IMR-90 (cell line): ENCODE measurements around the gene CD2BP2. TPM values are rescaled to one million over a fixed set of nuclear protein-coding genes. Genes with fewer than 3 reads are reported as not detected.

ENCODE experiments used
- ATAC-seq: fragments of 200-7000 bp; cut with Tn5 transposase; 2 replicates; pipeline ENCODE4 v1.9.1; 2020; ENCODE audit warnings: low read depth, mild to moderate bottlenecking, moderate library complexity
- BruUV-seq: library from RNA; stranded (reverse); fragments of 400-500 nt; replicated peaks from 2 replicates; lab custom pipeline; 2021; lab: Mats Ljungman, UMichigan
- CTCF ChIA-PET: fragments of 300-600 bp; formaldehyde crosslinking; extraction: SDS; loops from one replicate; lab custom pipeline; 2021; ENCODE audit warnings: antibody characterized with exemption; lab: Yijun Ruan, JAX
- POLR2A ChIA-PET: fragments of 300-600 bp; sonication (Branson Sonifier 250); formaldehyde crosslinking; loops from one replicate; lab custom pipeline; 2022; ENCODE audit warnings: antibody characterized with exemption; ENCODE audit not compliant: unreplicated experiment; lab: Charles Lee
- DNase-seq: peaks from one replicate; pipeline ENCODE4 v3.0.0; 2013
- H2AFZ ChIP-seq: replicated peaks from 2 replicates; pipeline ENCODE3; 2013; ENCODE audit warnings: low read length, mild to moderate bottlenecking; ENCODE audit not compliant: poor library complexity
- H2AK5ac ChIP-seq: 2 replicates; pipeline ENCODE4 v1.6.1; 2013; ENCODE audit warnings: low read depth, low read length, inconsistent platforms
- H2AK9ac ChIP-seq: replicated peaks from 2 replicates; pipeline ENCODE3; 2013; ENCODE audit warnings: mild to moderate bottlenecking, low read depth, low read length, moderate library complexity; ENCODE audit not compliant: poor library complexity
- H2BK120ac ChIP-seq: 2 replicates; pipeline ENCODE4 v1.6.1; 2013; ENCODE audit warnings: low read depth, low read length, inconsistent platforms
- H2BK15ac ChIP-seq: 3 replicates; pipeline ENCODE4 v1.6.1; 2013; ENCODE audit warnings: low read depth, low read length, inconsistent platforms
- H2BK20ac ChIP-seq: 2 replicates; pipeline ENCODE4 v1.6.1; 2013; ENCODE audit warnings: low read depth, mild to moderate bottlenecking, inconsistent platforms, low read length, moderate library complexity
- H2BK5ac ChIP-seq: 2 replicates; pipeline ENCODE4 v1.6.1; 2013; ENCODE audit warnings: mild to moderate bottlenecking, low read depth, low read length, inconsistent platforms; ENCODE audit not compliant: poor library complexity, severe bottlenecking
- H3K14ac ChIP-seq: replicated peaks from 2 replicates; pipeline ENCODE4 v1.6.1; 2013; ENCODE audit warnings: low read depth, low read length, inconsistent platforms
- H3K18ac ChIP-seq: 2 replicates; pipeline ENCODE4 v1.6.1; 2013; ENCODE audit warnings: low read depth, low read length, control low read depth
- H3K23ac ChIP-seq: 2 replicates; pipeline ENCODE4 v1.6.1; 2013; ENCODE audit warnings: low read depth, low read length, inconsistent platforms
- H3K27ac ChIP-seq: 2 replicates; pipeline ENCODE4 v1.5.1; 2013; ENCODE audit warnings: mild to moderate bottlenecking, control low read depth, low read length; ENCODE audit not compliant: insufficient read depth
- H3K27me3 ChIP-seq: 2 replicates; pipeline ENCODE4 v1.6.1; 2013; ENCODE audit warnings: low read length; ENCODE audit not compliant: control insufficient read depth, insufficient read depth
- H3K36me3 ChIP-seq: 2 replicates; pipeline ENCODE4 v1.6.1; 2013; ENCODE audit warnings: low read length, mixed read lengths; ENCODE audit not compliant: control insufficient read depth, insufficient read depth
- H3K4ac ChIP-seq: 2 replicates; pipeline ENCODE4 v1.6.1; 2013; ENCODE audit warnings: low read depth, low read length, inconsistent platforms
- H3K4me1 ChIP-seq: 2 replicates; pipeline ENCODE4 v1.6.1; 2013; ENCODE audit warnings: low read length, mixed read lengths; ENCODE audit not compliant: control insufficient read depth, insufficient read depth
- H3K4me2 ChIP-seq: 2 replicates; pipeline ENCODE4 v1.6.1; 2013; ENCODE audit warnings: low read depth, mild to moderate bottlenecking, control low read depth, low read length, moderate library complexity
- H3K4me3 ChIP-seq: 2 replicates; pipeline ENCODE4 v1.5.1; 2013; ENCODE audit warnings: low read depth, mild to moderate bottlenecking, control low read depth, low read length, moderate library complexity; ENCODE audit not compliant: insufficient read depth
- H3K56ac ChIP-seq: 2 replicates; pipeline ENCODE4 v1.6.1; 2013; ENCODE audit warnings: low read length, inconsistent platforms; ENCODE audit not compliant: insufficient read depth; ENCODE audit errors: extremely low read depth
- H3K79me1 ChIP-seq, 2 experiments: 2 replicates each; pipeline ENCODE4 v1.6.1; 2013; ENCODE audit warnings: low read length in 2 of 2, inconsistent platforms in 1 of 2, low read depth in 1 of 2
- H3K9ac ChIP-seq: 2 replicates; pipeline ENCODE4 v1.6.1; 2013; ENCODE audit warnings: low read depth, low read length, control low read depth
- H3K9me1 ChIP-seq: 2 replicates; pipeline ENCODE4 v1.6.1; 2013; ENCODE audit warnings: low read length, inconsistent platforms; ENCODE audit not compliant: insufficient read depth
- H3K9me3 ChIP-seq: 2 replicates; pipeline ENCODE4 v1.6.1; 2013; ENCODE audit warnings: low read length; ENCODE audit not compliant: control insufficient read depth, insufficient read depth
- H4K20me1 ChIP-seq: 2 replicates; pipeline ENCODE4 v1.6.1; 2013; ENCODE audit warnings: low read length, inconsistent platforms; ENCODE audit not compliant: insufficient read depth
- H4K5ac ChIP-seq: 2 replicates; pipeline ENCODE4 v1.6.1; 2013; ENCODE audit warnings: mild to moderate bottlenecking, low read depth, low read length, control low read depth
- H4K8ac ChIP-seq, 2 experiments: 2 replicates each; pipeline ENCODE4 v1.6.1; 2013; ENCODE audit warnings: low read depth in 2 of 2, low read length in 2 of 2, control low read depth in 1 of 2, inconsistent platforms in 1 of 2
- H4K91ac ChIP-seq: 2 replicates; pipeline ENCODE4 v1.6.1; 2013; ENCODE audit warnings: low read depth, low read length, inconsistent platforms; ENCODE audit not compliant: insufficient read depth
- BHLHE40 ChIP-seq: fragments of 150-350 bp; IDR thresholded peaks from 2 replicates; pipeline ENCODE4 v1.6.1; 2016; ENCODE audit warnings: mild to moderate bottlenecking, low read depth, low read length
- MXI1 ChIP-seq: IDR thresholded peaks from 2 replicates; pipeline ENCODE4 v1.6.1; 2012; ENCODE audit warnings: low read depth, mild to moderate bottlenecking, low read length, moderate library complexity, borderline replicate concordance
- POLR2A ChIP-seq: IDR thresholded peaks from 2 replicates; pipeline ENCODE4 v1.6.1; 2012; ENCODE audit warnings: mild to moderate bottlenecking, low read depth, low read length
- RCOR1 ChIP-seq: IDR thresholded peaks from 2 replicates; pipeline ENCODE4 v1.6.1; 2012; ENCODE audit warnings: mild to moderate bottlenecking, low read length, improper control_type of control experiment; ENCODE audit not compliant: insufficient replicate concordance
- SMC3 ChIP-seq: fragments of 150-350 bp; IDR thresholded peaks from 2 replicates; pipeline ENCODE4 v1.6.1; 2016; ENCODE audit warnings: low read depth, mild to moderate bottlenecking, antibody characterized with exemption, low read length, moderate library complexity
- WGBS, 2 experiments: methylation state at CpG; one replicate each; pipeline versions ENCODE4 v1.1.5 to v1.1.7; 2013; ENCODE audit warnings: missing lambda C conversion rate in 2 of 2; ENCODE audit not compliant: insufficient read length in 1 of 2; ENCODE audit errors: extremely low coverage in 2 of 2; 5-methylcytosine and 5-hydroxymethylcytosine counted together
- dilution Hi-C: fragments of 300-500 bp; cut with HindIII; formaldehyde crosslinking; loops from one replicate; pipeline ENCODE4 v1.14.3; 2018; ENCODE audit warnings: low sequenced_read_pairs; ENCODE audit not compliant: unreplicated experiment
- in situ Hi-C: fragments of 300-500 bp; cut with MboI; formaldehyde crosslinking; loops from 3 replicates; pipeline ENCODE4 v1.14.3; 2019; ENCODE audit warnings: low sequenced_read_pairs, inconsistent platforms, mixed read lengths
- intact Hi-C: fragments of 100-400 bp; cut with micrococcal nuclease; formaldehyde crosslinking; loops from 2 replicates; pipeline ENCODE4 v1.10.0; 2022
- polyA plus RNA-seq, 3 experiments: library from polyadenylated mRNA; depleted of rRNA; stranded (reverse); fragments of >200 nt; gene quantifications; 2 replicates each; pipeline ENCODE4 v1.2.3, GENCODE V29; 2012; ENCODE audit warnings: low replicate concordance in 1 of 3
- total RNA-seq: library from RNA; depleted of rRNA; stranded (reverse); fragments of >200 nt; gene quantifications from 2 replicates; pipeline ENCODE4 v1.2.3, GENCODE V29; 2012

Gene CD2BP2
- total and polyA plus RNA-seq, 2 of the 4 experiments (the other 2 are of a cell fraction): 29.6 to 41.1 TPM

DNA sequence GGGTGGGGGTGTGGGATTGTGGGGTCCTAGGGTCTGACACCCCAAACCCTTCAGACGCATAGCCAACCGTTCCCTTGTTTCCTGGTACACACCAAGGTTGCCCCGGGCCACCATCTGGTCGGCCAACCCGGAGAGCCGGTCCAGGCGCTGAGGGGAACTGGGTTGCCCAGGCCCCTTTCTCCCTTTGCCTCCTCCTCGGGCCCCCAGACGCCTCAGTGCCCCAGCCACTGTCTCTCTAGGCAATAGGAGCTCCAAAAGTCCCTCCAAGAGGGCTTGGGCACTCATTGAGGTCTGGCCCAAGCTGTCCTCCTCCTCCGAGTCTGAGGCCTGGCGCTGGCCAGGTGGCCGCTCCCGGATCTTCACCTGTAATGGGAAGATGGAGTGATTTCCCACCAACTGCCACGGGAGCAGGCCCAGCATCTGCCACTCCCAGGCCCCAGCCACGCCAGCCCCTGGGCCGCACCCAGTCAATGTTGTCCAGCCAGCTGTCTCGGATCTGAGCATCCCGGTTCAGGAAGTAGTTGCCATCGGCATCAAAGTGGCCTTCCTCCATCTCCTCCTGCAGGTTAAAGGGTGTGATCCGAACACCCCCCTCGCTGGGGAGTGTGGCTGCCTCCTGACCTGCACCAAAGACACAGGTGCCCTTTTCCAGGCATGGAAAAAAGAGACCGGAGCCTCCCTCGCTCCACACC lies 1.5 kb downstream of the CD2BP2 start:
- H2AK5ac ChIP-seq: no peak overlapping the region; the same call in 1 of the 2 replicates
- no peak for DNase-seq
- dilution Hi-C loops: no loop called here
- no peak overlapping the region for H2BK15ac ChIP-seq
- TF ChIP-seq MXI1 (no peak), BHLHE40 (no peak), POLR2A (no peak), SMC3 (no peak), RCOR1 (no peak)
- H3K14ac ChIP-seq: no peak overlapping the region
- no peak overlapping the region for H2AFZ ChIP-seq
- TSS peak; percentile 70 for BruUV-seq
- H2BK20ac ChIP-seq: no peak overlapping the region
- no peak overlapping the region for H3K4me3 ChIP-seq
- H4K5ac ChIP-seq: no peak overlapping the region
- in situ Hi-C loops: no loop called here
- ChIA-PET POLR2A (no interaction called here), CTCF (no interaction called here)
- peak overlapping the region; percentile 96 for H2AK9ac ChIP-seq
- no peak overlapping the region for H2BK5ac ChIP-seq
- H3K79me1 ChIP-seq: peaks cover 0 to 72% of the 10 kb centered on the region in 2 experiments; a peak in 3 of 4 replicates
- ATAC-seq: no peak
- H3K23ac ChIP-seq: no peak overlapping the region
- H3K9me1 ChIP-seq: peaks cover 9% of the 10 kb centered on the region
- no peak overlapping the region; the same call in 1 of the 2 replicates for H3K4me2 ChIP-seq
- H3K18ac ChIP-seq: no peak overlapping the region
- peaks cover 43% of the 10 kb centered on the region for H3K36me3 ChIP-seq
- H3K27me3 ChIP-seq: no peaks in the 10 kb centered on the region
- H4K91ac ChIP-seq: no peak overlapping the region
- no peak overlapping the region for H4K8ac ChIP-seq
- H3K9me3 ChIP-seq: no peaks in the 10 kb centered on the region
- peaks cover 17% of the 10 kb centered on the region; the same call in 1 of the 2 replicates for H4K20me1 ChIP-seq
- peak overlapping the region; percentile 80; the same call in 1 of the 2 replicates for H3K9ac ChIP-seq
- no peak overlapping the region for H3K56ac ChIP-seq
- H3K4ac ChIP-seq: no peak overlapping the region
- peaks cover 7% of the 10 kb centered on the region; the same call in 1 of the 2 replicates for H3K4me1 ChIP-seq
- H2BK120ac ChIP-seq: no peak overlapping the region
- H3K27ac ChIP-seq: no peak overlapping the region
- 92% methylated on average over 6 of the region's 23 CpGs; no CpG with 5 or more reads in 1 of the 2 experiments for WGBS, 2 experiments
- intact Hi-C loops: no loop called here
